PC-9 (cell line): ENCODE data around the gene SUN1.
"Not testable (repeated sequence)": the region's sequence is repeated elsewhere in the genome, so short reads cannot be mapped to it uniquely, and the experiment has no call there.

Source experiments
- CTCF ChIP-seq: fragments of 200-600 bp; sonication (generic); conservative IDR thresholded peaks from 2 replicates; pipeline ENCODE4 v1.6.1; 2017; ENCODE audit warnings: mixed run types, antibody characterized with exemption, mild to moderate bottlenecking, moderate library complexity
- EZH2 ChIP-seq: fragments of 200-600 bp; sonication (generic); IDR thresholded peaks from 2 replicates; pipeline ENCODE4 v1.8.0; 2017; ENCODE audit warnings: antibody characterized with exemption, low read depth

DNA sequence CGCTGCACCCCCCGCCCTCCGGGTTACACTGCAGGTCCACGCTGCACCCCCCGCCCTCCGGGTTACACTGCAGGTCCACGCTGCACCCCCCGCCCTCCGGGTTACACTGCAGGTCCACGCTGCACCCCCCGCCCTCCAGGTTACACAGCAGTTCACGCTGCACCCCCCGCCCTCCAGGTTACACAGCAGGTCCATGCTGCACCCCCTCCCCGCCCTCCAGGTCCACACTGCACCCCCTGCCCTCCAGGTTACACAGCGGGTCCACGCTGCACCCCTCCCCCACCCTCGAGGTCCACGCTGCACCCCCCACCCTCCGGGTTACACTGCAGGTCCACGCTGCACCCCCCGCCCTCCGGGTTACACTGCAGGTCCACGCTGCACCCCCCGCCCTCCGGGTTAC lies 91.8 kb downstream of the SUN1 start:
- not testable (repeated sequence) for TF ChIP-seq CTCF, EZH2
